ENCODE data around the gene AMFR. TPM values are rescaled to one million over a fixed set of nuclear protein-coding genes. Genes with fewer than 3 reads are reported as not detected.

Gene AMFR
- total and polyA plus RNA-seq, 4 donors = 39.5 to 86.1 (median 61.2) TPM

DNA sequence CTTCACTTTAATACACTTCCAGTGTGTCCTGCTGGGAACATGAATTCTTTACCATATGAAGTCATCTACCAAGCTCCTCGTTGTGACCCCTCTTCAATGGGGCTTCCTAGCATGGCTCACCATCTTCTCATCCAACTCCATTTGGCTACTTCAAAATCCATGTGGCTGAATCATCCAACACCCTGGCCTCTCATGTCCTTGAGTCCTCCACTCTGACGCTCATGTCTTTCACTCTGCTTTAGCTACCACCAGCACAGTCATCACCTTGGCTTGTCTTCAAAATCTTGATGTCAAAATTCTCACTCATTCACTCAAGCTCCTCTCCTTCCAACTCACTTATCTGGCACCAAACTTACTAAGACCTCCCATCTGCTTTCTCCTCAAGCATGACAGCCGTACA lies 35.8 kb downstream of the AMFR start:
- Histone ChIP-seq H3K4me1 (ENCODE audit: control insufficient read depth in 5 of 5, insufficient read depth in 5 of 5, low read length in 5 of 5) (no peaks in the 10 kb centered on the region), H3K27me3 (ENCODE audit: control insufficient read depth in 3 of 3, insufficient read depth in 3 of 3, low read length in 2 of 3) (no peaks in the 10 kb centered on the region), H3K9ac (ENCODE audit: insufficient read depth in 1 of 2, low read length in 2 of 2) (no peak overlapping the region), H3K4me3 (no peak overlapping the region), H3K27ac (ENCODE audit: low read depth in 1 of 2, low read length in 1 of 2) (no peak overlapping the region), H3K36me3 (ENCODE audit: control insufficient read depth in 4 of 4, insufficient read depth in 4 of 4, low read length in 4 of 4) (peaks cover 22 to 38% (median 29%) of the 10 kb centered on the region in 4 donors), H3K9me3 (ENCODE audit: control insufficient read depth in 4 of 4, insufficient read depth in 3 of 4, low read length in 3 of 4) (no peaks in the 10 kb centered on the region)
- DNase-seq = no peak
- 89 to 90% methylated on average over 3 of the region's 3 CpGs for WGBS, 2 donors
- no peak for ATAC-seq (ENCODE audit: insufficient read depth, low FRiP score)
- TF ChIP-seq, protein P1, sequence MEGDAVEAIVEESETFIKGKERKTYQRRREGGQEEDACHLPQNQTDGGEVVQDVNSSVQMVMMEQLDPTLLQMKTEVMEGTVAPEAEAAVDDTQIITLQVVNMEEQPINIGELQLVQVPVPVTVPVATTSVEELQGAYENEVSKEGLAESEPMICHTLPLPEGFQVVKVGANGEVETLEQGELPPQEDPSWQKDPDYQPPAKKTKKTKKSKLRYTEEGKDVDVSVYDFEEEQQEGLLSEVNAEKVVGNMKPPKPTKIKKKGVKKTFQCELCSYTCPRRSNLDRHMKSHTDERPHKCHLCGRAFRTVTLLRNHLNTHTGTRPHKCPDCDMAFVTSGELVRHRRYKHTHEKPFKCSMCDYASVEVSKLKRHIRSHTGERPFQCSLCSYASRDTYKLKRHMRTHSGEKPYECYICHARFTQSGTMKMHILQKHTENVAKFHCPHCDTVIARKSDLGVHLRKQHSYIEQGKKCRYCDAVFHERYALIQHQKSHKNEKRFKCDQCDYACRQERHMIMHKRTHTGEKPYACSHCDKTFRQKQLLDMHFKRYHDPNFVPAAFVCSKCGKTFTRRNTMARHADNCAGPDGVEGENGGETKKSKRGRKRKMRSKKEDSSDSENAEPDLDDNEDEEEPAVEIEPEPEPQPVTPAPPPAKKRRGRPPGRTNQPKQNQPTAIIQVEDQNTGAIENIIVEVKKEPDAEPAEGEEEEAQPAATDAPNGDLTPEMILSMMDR (IDR thresholded peaks at IDR 0.05; ENCODE audit: control extremely low read depth, extremely low read depth) = no peak

DNA sequence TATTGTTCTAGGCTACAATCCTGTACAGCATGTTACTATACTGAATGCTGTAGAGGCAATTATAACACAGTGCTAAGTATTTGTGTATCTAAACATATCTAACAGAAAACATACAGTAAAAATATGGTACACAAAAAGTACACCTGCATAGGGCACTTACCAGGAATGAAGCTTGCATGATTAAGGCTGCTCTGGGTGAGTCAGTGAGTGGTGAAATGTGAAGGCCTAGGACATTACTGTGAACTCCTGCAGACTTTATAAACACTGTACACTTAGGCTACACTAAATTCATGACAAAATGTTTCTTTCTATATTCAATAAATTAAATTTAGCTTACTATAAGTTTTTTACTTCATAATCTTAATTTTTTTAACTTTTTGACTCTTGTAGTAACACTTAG lies 37.1 kb downstream of the AMFR start:
- no peak overlapping the region for H3K27ac ChIP-seq (ENCODE audit: low read depth in 1 of 2, low read length in 1 of 2)
- no peaks in the 10 kb centered on the region for H3K9me3 ChIP-seq (ENCODE audit: control insufficient read depth in 4 of 4, insufficient read depth in 3 of 4, low read length in 3 of 4)
- ATAC-seq (ENCODE audit: insufficient read depth, low FRiP score) = no peak
- H3K36me3 ChIP-seq (ENCODE audit: control insufficient read depth in 4 of 4, insufficient read depth in 4 of 4, low read length in 4 of 4) = peaks cover 26 to 49% (median 39%) of the 10 kb centered on the region in 4 donors
- DNase-seq = no peak
- TF ChIP-seq, protein P1 (IDR thresholded peaks at IDR 0.05; ENCODE audit: control extremely low read depth, extremely low read depth) = no peak
- no peaks in the 10 kb centered on the region for H3K27me3 ChIP-seq (ENCODE audit: control insufficient read depth in 3 of 3, insufficient read depth in 3 of 3, low read length in 2 of 3)
- no peaks in the 10 kb centered on the region for H3K4me1 ChIP-seq (ENCODE audit: control insufficient read depth in 5 of 5, insufficient read depth in 5 of 5, low read length in 5 of 5)
- H3K9ac ChIP-seq (ENCODE audit: insufficient read depth in 1 of 2, low read length in 2 of 2) = no peak overlapping the region
- H3K4me3 ChIP-seq = no peak overlapping the region

DNA sequence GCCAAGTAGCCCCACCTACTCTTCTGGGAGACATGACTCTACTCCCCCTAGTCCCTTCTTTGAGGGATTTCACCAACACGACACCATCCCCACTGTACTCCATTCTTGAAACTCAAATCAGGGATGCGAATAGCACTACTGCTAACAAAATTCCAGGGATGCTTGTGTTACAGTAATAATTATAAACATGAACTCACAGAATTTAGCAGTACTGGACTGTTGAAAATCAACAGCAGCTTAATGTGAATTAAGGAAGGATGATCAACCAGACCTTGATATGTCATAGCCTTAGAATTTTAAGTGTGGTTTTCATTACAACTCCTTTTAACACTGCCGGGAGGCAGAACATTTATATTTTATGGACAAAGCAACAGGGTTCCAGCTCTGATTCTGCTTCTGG lies 37.9 kb downstream of the AMFR start:
- ATAC-seq (ENCODE audit: insufficient read depth, low FRiP score) (no peak), DNase-seq (no peak)
- no peaks in the 10 kb centered on the region for H3K4me1 ChIP-seq (ENCODE audit: control insufficient read depth in 5 of 5, insufficient read depth in 5 of 5, low read length in 5 of 5)
- no peak overlapping the region for H3K4me3 ChIP-seq
- TF ChIP-seq, protein P1 (IDR thresholded peaks at IDR 0.05; ENCODE audit: control extremely low read depth, extremely low read depth) = no peak
- H3K27me3 ChIP-seq (ENCODE audit: control insufficient read depth in 3 of 3, insufficient read depth in 3 of 3, low read length in 2 of 3) = no peaks in the 10 kb centered on the region
- H3K36me3 ChIP-seq (ENCODE audit: control insufficient read depth in 4 of 4, insufficient read depth in 4 of 4, low read length in 4 of 4) = peaks cover 29 to 50% (median 43%) of the 10 kb centered on the region in 4 donors
- H3K9ac ChIP-seq (ENCODE audit: insufficient read depth in 1 of 2, low read length in 2 of 2) = no peak overlapping the region
- no peak overlapping the region for H3K27ac ChIP-seq (ENCODE audit: low read depth in 1 of 2, low read length in 1 of 2)
- 95 to 96% methylated on average over 3 of the region's 3 CpGs for WGBS, 2 donors
- no peaks in the 10 kb centered on the region for H3K9me3 ChIP-seq (ENCODE audit: control insufficient read depth in 4 of 4, insufficient read depth in 3 of 4, low read length in 3 of 4)

DNA sequence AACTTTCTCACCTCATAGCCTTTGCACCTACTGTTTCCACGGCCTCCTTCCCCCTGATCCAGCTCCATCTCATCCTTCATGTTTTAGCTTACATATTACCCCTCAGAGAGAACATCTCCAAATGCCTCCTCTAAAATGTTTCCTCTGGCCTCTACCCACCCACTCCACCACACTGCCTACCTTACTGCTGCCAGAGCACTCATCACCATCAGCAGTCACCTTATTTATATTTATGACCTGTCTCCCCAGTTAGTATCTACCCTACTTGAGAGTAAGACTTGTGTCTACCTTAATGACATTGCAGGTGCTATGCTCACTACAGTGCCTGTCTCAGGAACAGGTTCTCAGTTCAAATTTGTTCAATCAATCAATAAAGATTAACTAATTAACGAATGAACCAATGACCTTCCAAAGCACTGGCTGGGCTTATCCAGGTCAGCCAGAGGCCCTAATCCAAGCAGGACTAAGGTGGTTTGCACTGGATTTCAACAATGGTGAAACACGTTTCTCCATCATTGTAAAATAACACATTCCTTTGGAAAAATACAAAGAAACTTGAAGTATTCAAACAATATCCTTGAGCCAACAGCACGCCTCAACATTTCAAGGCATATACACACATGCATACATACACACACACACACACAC lies 41.1 kb downstream of the AMFR start:
- DNase-seq (no peak), ATAC-seq (ENCODE audit: insufficient read depth, low FRiP score) (no peak)
- TF ChIP-seq, protein P1 (IDR thresholded peaks at IDR 0.05; ENCODE audit: control extremely low read depth, extremely low read depth) = no peak
- Histone ChIP-seq H3K27me3 (ENCODE audit: control insufficient read depth in 3 of 3, insufficient read depth in 3 of 3, low read length in 2 of 3) (no peaks in the 10 kb centered on the region), H3K9ac (ENCODE audit: insufficient read depth in 1 of 2, low read length in 2 of 2) (no peak overlapping the region), H3K27ac (ENCODE audit: low read depth in 1 of 2, low read length in 1 of 2) (no peak overlapping the region), H3K9me3 (ENCODE audit: control insufficient read depth in 4 of 4, insufficient read depth in 3 of 4, low read length in 3 of 4) (peaks cover 3 to 10% (median 6%) of the 10 kb centered on the region in 4 donors), H3K4me1 (ENCODE audit: control insufficient read depth in 5 of 5, insufficient read depth in 5 of 5, low read length in 5 of 5) (no peaks in the 10 kb centered on the region), H3K36me3 (ENCODE audit: control insufficient read depth in 4 of 4, insufficient read depth in 4 of 4, low read length in 4 of 4) (peaks cover 30 to 67% (median 51%) of the 10 kb centered on the region in 4 donors), H3K4me3 (no peak overlapping the region)
- 94 to 95% methylated on average over 4 of the region's 4 CpGs for WGBS, 2 donors

Measured in lung (tissue), 12 donors.